ENCODE results near the gene MRGPRD.

The MRGPRD gene

GRCh38 chr11:68980776-68981065, at the start of gene MRGPRD:
MRGPRD (minus strand) TSS chr11:68980986; CDS start chr11:68980986, 0 bp downstream.
- no peak for DNase-seq

GRCh38 chr11:69030301-69030700, 49.5 kb upstream of the MRGPRD start:
- DNase-seq: no peak

- DNase-seq: no peak
Observed at GRCh38 chr11:69027704-69028372, 47.1 kb upstream of the MRGPRD start.

- no peak for DNase-seq
Observed at GRCh38 chr11:69024509-69024908, 43.7 kb upstream of the MRGPRD start.

GRCh38 chr11:69022260-69022659, 41.5 kb upstream of the MRGPRD start:
- no peak for DNase-seq

GRCh38 chr11:69018924-69019323, 38.1 kb upstream of the MRGPRD start:
- DNase-seq: no peak

- no peak for DNase-seq
Observed at GRCh38 chr11:69017951-69018350, 37.2 kb upstream of the MRGPRD start.

- DNase-seq: no peak
Observed at GRCh38 chr11:69014898-69015549, 34.2 kb upstream of the MRGPRD start.

- no peak for DNase-seq
Observed at GRCh38 chr11:69014084-69014851, 33.5 kb upstream of the MRGPRD start.

GRCh38 chr11:69013009-69013951, 32.5 kb upstream of the MRGPRD start, which contains the start of gene MRGPRF:
MRGPRF (minus strand) TSS chr11:69013246; CDS start chr11:69009901, 3,345 bp downstream.
- DNase-seq: peak; percentile 34

GRCh38 chr11:69012092-69013008, 31.6 kb upstream of the MRGPRD start:
- DNase-seq: no peak

GRCh38 chr11:69011624-69012091, 30.9 kb upstream of the MRGPRD start:
- no peak for DNase-seq

- DNase-seq: no peak
Observed at GRCh38 chr11:69010964-69011623, 30.3 kb upstream of the MRGPRD start.

- no peak for DNase-seq
Observed at GRCh38 chr11:69010361-69010891, 29.6 kb upstream of the MRGPRD start.

- DNase-seq: no peak
Observed at GRCh38 chr11:69009441-69010211, 28.8 kb upstream of the MRGPRD start.

- peak; percentile 62 for DNase-seq
Observed at GRCh38 chr11:69008737-69009440, 28.1 kb upstream of the MRGPRD start.

- no peak for DNase-seq
Observed at GRCh38 chr11:69007975-69008381, 27.2 kb upstream of the MRGPRD start.

GRCh38 chr11:69006816-69007215, 26.0 kb upstream of the MRGPRD start:
- no peak for DNase-seq
